Tibial nerve (tissue), 4 donors: ENCODE measurements around the gene PRKAR1A.

Experiments used
- CTCF ChIP-seq, 5 experiments: fragments of 200-600 bp in 3 of 5; fragments of 450-650 bp in 2 of 5; sonication (generic) in 3 of 5; IDR thresholded peaks; one replicate each; pipeline ENCODE4 v1.5.1; 2016 to 2019; ENCODE audit warnings: antibody characterized with exemption in 5 of 5, mild to moderate bottlenecking in 3 of 5, moderate library complexity in 2 of 5
- EP300 ChIP-seq, 2 donors: sonication (generic); formaldehyde crosslinking; IDR thresholded peaks; one replicate each; pipeline ENCODE4 v1.6.1; 2017; ENCODE audit warnings: antibody characterized with exemption in 2 of 2, mild to moderate bottlenecking in 1 of 2
- POLR2A ChIP-seq, 2 donors: fragments of 450-650 bp; IDR thresholded peaks; one replicate each; pipeline ENCODE4 v1.6.1; 2017; ENCODE audit warnings: antibody characterized with exemption in 2 of 2, mild to moderate bottlenecking in 2 of 2, moderate library complexity in 2 of 2

GRCh38 chr17:68596411-68596945 is 84.2 kb downstream of the PRKAR1A start:
- TF ChIP-seq CTCF (IDR thresholded peaks at IDR 0.05) (no peak), POLR2A (IDR thresholded peaks at IDR 0.05) (no peak), EP300 (IDR thresholded peaks at IDR 0.05) (no peak)
